NCI-H1092 treated with DMSO at 0.1 percent for 48 hours (cell line): Measurements from ENCODE around the gene MED16.
"Not testable (repeated sequence)": the region's sequence is repeated elsewhere in the genome, so short reads cannot be mapped to it uniquely, and the experiment has no call there.

Experiments
- DNase-seq: peaks from one replicate; lab custom pipeline; 2025; lab: John Stamatoyannopoulos, UW

MED16 gene

GRCh38 chr19:854549-854948, 38.4 kb downstream of the MED16 start:
- no peak for DNase-seq

GRCh38 chr19:853614-854220, 39.3 kb downstream of the MED16 start:
- not testable (repeated sequence) for DNase-seq

GRCh38 chr19:853014-853585, 39.9 kb downstream of the MED16 start:
- DNase-seq, result no peak

- no peak for DNase-seq
Measured at GRCh38 chr19:852136-853013, 40.6 kb downstream of the MED16 start, which contains the start of gene ELANE. ELANE (plus strand) TSS chr19:852303; CDS start chr19:852329, 26 bp downstream.

- no peak for DNase-seq
Measured at GRCh38 chr19:850979-851335, 42.0 kb downstream of the MED16 start.

- no peak for DNase-seq
Measured at GRCh38 chr19:850221-850978, 42.6 kb downstream of the MED16 start.

- not testable (repeated sequence) for DNase-seq
Measured at GRCh38 chr19:849195-849594, 43.8 kb downstream of the MED16 start.

GRCh38 chr19:848386-848921, 44.5 kb downstream of the MED16 start:
- DNase-seq, result no peak

- DNase-seq, result no peak
Measured at GRCh38 chr19:845707-846521, 47.1 kb downstream of the MED16 start.

GRCh38 chr19:844546-844971, 48.4 kb downstream of the MED16 start:
- no peak for DNase-seq

GRCh38 chr19:843836-844545, 49.0 kb downstream of the MED16 start:
- no peak for DNase-seq

- DNase-seq, result no peak
Measured at GRCh38 chr19:843180-843835, 49.7 kb downstream of the MED16 start.

GRCh38 chr19:842802-843179, 50.2 kb downstream of the MED16 start:
- DNase-seq, result not testable (repeated sequence)

- no peak for DNase-seq
Measured at GRCh38 chr19:840519-841206, 52.3 kb downstream of the MED16 start, which contains the start of gene PRTN3. PRTN3 (plus strand) TSS chr19:840999; CDS start chr19:841009, 10 bp downstream.

GRCh38 chr19:835210-835810, 57.7 kb downstream of the MED16 start:
- no peak for DNase-seq

GRCh38 chr19:834216-834615, 58.8 kb downstream of the MED16 start:
- no peak for DNase-seq

- no peak for DNase-seq
Measured at GRCh38 chr19:831407-832369, 61.3 kb downstream of the MED16 start.
